Vagina (tissue), 2 donors: ENCODE measurements around the gene MDGA2. TPM values are rescaled to one million over a fixed set of nuclear protein-coding genes. Genes with fewer than 3 reads are reported as not detected.

Experiments
- DNase-seq, 2 donors: peaks; one replicate each; pipeline ENCODE4 v3.0.0-alpha.2; 2017; ENCODE audit errors: extremely low spot score in 2 of 2
- H3K27ac ChIP-seq: fragments of 200-600 bp; sonication (generic); one replicate; pipeline ENCODE4 v1.5.1; 2019
- H3K27me3 ChIP-seq: fragments of 200-600 bp; sonication (generic); one replicate; pipeline ENCODE4 v1.5.1; 2019
- H3K36me3 ChIP-seq, 2 donors: fragments of 200-600 bp; sonication (generic); one replicate each; pipeline ENCODE4 v1.5.1; 2017 to 2019
- H3K4me1 ChIP-seq: fragments of 200-600 bp; sonication (generic); one replicate; pipeline ENCODE4 v1.5.1; 2019
- H3K4me3 ChIP-seq, 2 donors: fragments of 200-600 bp; sonication (generic); 1 replicate in 1 of 2; 2 replicates in 1 of 2; pipeline ENCODE4 v1.5.1; 2016 to 2019
- H3K9me3 ChIP-seq: fragments of 200-600 bp; sonication (generic); one replicate; pipeline ENCODE4 v1.5.1; 2019
- CTCF ChIP-seq, 3 experiments: fragments of 450-650 bp in 2 of 3; fragments of 200-600 bp in 1 of 3; sonication (generic) in 1 of 3; IDR thresholded peaks; one replicate each; pipeline ENCODE4 v1.5.1; 2017 to 2019; ENCODE audit warnings: antibody characterized with exemption in 3 of 3, mild to moderate bottlenecking in 2 of 3, moderate library complexity in 2 of 3
- POLR2A ChIP-seq, 2 donors: fragments of 450-650 bp; IDR thresholded peaks; one replicate each; pipeline ENCODE4 v1.6.1; 2017; ENCODE audit warnings: antibody characterized with exemption in 2 of 2, mild to moderate bottlenecking in 2 of 2, moderate library complexity in 2 of 2
- POLR2AphosphoS5 ChIP-seq, 2 donors: sonication (generic); formaldehyde crosslinking; IDR thresholded peaks; one replicate each; pipeline ENCODE4 v1.9.0; 2017; ENCODE audit warnings: antibody characterized with exemption in 2 of 2, mild to moderate bottlenecking in 2 of 2, low read depth in 1 of 2; ENCODE audit not compliant: insufficient read depth in 1 of 2
- intact Hi-C: fragments of 100-400 bp; cut with DNase I; formaldehyde crosslinking; loops from one replicate; pipeline ENCODE4 v1.15.1; 2023
- total RNA-seq: library from RNA; depleted of rRNA; stranded (reverse); fragments of >200 nt; gene quantifications from one replicate; pipeline ENCODE4 v1.2.3, GENCODE V29; 2016

MDGA2 gene
- total RNA-seq, 1 donor from 2014 or later, result not detected

DNA sequence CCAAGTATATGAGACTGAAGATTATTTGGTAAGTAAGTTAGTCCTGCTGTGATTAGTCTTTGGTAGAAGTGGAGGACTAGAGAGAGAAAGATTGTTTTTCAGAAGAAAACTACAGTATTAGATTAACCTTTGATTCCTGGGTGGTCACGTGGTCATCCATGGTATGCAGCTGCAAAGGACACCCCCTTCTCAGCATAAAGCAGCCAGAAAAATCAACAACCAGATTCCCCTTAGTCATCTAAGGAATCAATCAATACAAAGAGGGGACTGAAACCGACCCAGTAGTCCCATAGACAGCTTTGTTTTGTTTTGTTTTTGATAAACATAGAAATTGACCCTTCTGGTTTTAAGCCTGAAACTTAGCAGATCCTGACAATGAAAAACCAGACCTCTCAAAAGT lies 30.3 kb upstream of the MDGA2 start:
- H3K27me3 ChIP-seq, result no peaks in the 10 kb centered on the region
- no peaks in the 10 kb centered on the region for H3K36me3 ChIP-seq
- DNase-seq, result no peak
- no peaks in the 10 kb centered on the region for H3K9me3 ChIP-seq
- TF ChIP-seq POLR2A (IDR thresholded peaks at IDR 0.05) (no peak), CTCF (IDR thresholded peaks at IDR 0.05) (no peak), POLR2AphosphoS5 (IDR thresholded peaks at IDR 0.05; ENCODE audit: insufficient read depth in 1 of 2, low read depth in 1 of 2) (no peak)
- intact Hi-C loops, result no loop called here
- H3K27ac ChIP-seq, result no peak overlapping the region
- H3K4me3 ChIP-seq, result no peak overlapping the region
- H3K4me1 ChIP-seq, result no peaks in the 10 kb centered on the region

DNA sequence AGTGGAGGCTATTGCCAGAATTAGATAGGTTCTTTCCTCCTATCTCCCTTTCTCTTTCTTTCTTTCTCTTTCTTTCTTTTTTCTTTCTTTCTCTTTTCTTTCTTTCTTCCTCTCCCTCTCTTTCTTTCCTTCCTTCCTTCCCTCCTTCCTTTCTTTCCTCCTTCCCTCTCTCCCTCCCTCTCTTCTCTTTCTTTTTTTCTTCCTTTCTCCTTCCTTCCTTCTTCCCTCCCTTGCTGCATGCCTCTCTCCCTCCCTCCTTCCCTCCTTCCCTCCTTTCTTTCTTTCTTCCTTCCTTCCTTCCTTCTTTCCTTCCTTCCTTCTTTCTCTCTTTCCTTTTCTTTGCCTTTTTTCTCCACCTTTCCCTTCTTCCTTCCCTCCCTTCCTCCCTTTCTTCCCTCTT lies 16.4 kb upstream of the MDGA2 start:
- Histone ChIP-seq H3K36me3 (no peaks in the 10 kb centered on the region), H3K27ac (no peak overlapping the region), H3K4me3 (no peak overlapping the region), H3K4me1 (no peaks in the 10 kb centered on the region), H3K27me3 (no peaks in the 10 kb centered on the region), H3K9me3 (no peaks in the 10 kb centered on the region)
- DNase-seq, result no peak
- TF ChIP-seq POLR2AphosphoS5 (IDR thresholded peaks at IDR 0.05; ENCODE audit: insufficient read depth in 1 of 2, low read depth in 1 of 2) (no peak), POLR2A (IDR thresholded peaks at IDR 0.05) (no peak), CTCF (IDR thresholded peaks at IDR 0.05) (no peak)
- intact Hi-C loops, result no loop called here

GRCh38 chr14:47678993-47679392 lies 3.6 kb upstream of the MDGA2 start:
- intact Hi-C loops, result no loop called here
- no peak for TF ChIP-seq POLR2AphosphoS5 (IDR thresholded peaks at IDR 0.05; ENCODE audit: insufficient read depth in 1 of 2, low read depth in 1 of 2)
- TF ChIP-seq CTCF (IDR thresholded peaks at IDR 0.05), result no peak
- TF ChIP-seq POLR2A (IDR thresholded peaks at IDR 0.05), result no peak
- H3K4me1 ChIP-seq, result peaks cover 8% of the 10 kb centered on the region

DNA sequence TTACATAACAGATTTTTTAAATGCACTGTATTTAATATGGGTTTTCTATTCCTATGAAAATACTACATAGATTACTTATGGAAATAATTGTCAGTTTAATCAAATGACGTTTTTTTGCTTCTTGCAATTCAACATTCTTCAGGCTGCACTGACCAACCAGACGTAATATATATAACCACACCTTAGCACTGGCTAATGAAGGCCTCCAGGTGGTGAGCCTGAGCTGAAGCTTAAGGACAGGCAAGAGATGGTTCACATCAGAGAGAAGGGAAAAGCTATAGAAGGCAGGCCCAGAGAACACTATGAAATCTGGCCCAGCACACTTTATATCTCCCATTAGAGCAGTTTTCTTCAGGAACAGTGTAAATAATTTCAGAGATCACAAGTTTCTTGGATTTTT lies 2.8 kb upstream of the MDGA2 start:
- DNase-seq, result no peak
- no peaks in the 10 kb centered on the region for H3K27me3 ChIP-seq
- no peak overlapping the region for H3K27ac ChIP-seq
- no peak overlapping the region for H3K4me3 ChIP-seq
- H3K9me3 ChIP-seq, result no peaks in the 10 kb centered on the region
- H3K36me3 ChIP-seq, result no peaks in the 10 kb centered on the region
- intact Hi-C loops, result no loop called here
- peaks cover 8% of the 10 kb centered on the region for H3K4me1 ChIP-seq
- TF ChIP-seq POLR2AphosphoS5 (IDR thresholded peaks at IDR 0.05; ENCODE audit: insufficient read depth in 1 of 2, low read depth in 1 of 2) (no peak), CTCF (IDR thresholded peaks at IDR 0.05) (no peak), POLR2A (IDR thresholded peaks at IDR 0.05) (no peak)

More at GRCh38 chr14:47678993-47679392, 3.6 kb upstream of the MDGA2 start:
- H3K27me3 ChIP-seq, result no peaks in the 10 kb centered on the region
- H3K4me3 ChIP-seq, result no peak overlapping the region
- no peaks in the 10 kb centered on the region for H3K9me3 ChIP-seq
- DNase-seq, result no peak
- no peaks in the 10 kb centered on the region for H3K36me3 ChIP-seq
- H3K27ac ChIP-seq, result no peak overlapping the region

- DNase-seq, result no peak
- no peak for TF ChIP-seq POLR2A (IDR thresholded peaks at IDR 0.05)
- TF ChIP-seq CTCF (IDR thresholded peaks at IDR 0.05), result no peak
- no peak for TF ChIP-seq POLR2AphosphoS5 (IDR thresholded peaks at IDR 0.05; ENCODE audit: insufficient read depth in 1 of 2, low read depth in 1 of 2)
- intact Hi-C loops, result no loop called here
- peaks cover 8% of the 10 kb centered on the region for H3K4me1 ChIP-seq
- no peaks in the 10 kb centered on the region for H3K9me3 ChIP-seq
- no peaks in the 10 kb centered on the region for H3K36me3 ChIP-seq
- H3K27ac ChIP-seq, result no peak overlapping the region
- no peaks in the 10 kb centered on the region for H3K27me3 ChIP-seq
- peak overlapping the region; percentile 6 to 9 for H3K4me3 ChIP-seq
Observed at GRCh38 chr14:47676315-47676617, 861 bp upstream of the MDGA2 start.
